Posterior vena cava (tissue), 2 donors: ENCODE results near the gene CHIC2. TPM values are rescaled to one million over a fixed set of nuclear protein-coding genes. Genes with fewer than 3 reads are reported as not detected.
"Not testable (repeated sequence)": the region's sequence is repeated elsewhere in the genome, so short reads cannot be mapped to it uniquely, and the experiment has no call there.

ENCODE experiments used
- DNase-seq: peaks from one replicate; pipeline ENCODE4 v3.0.0-alpha.2; 2020; ENCODE audit warnings: low spot score
- intact Hi-C, 2 donors: fragments of 100-400 bp; cut with DNase I; formaldehyde crosslinking; loops; one replicate each; pipeline versions ENCODE4 v1.14.1 to v1.14.2; 2022 to 2023
- total RNA-seq, 2 donors: library from RNA; stranded (reverse); fragmentation: NEBNext Ultra II Directional; extraction: Animal tissue kit (Norgen Biotek cat#: 25700); gene quantifications; one replicate each; pipeline ENCODE4 v1.2.1, GENCODE V29; 2021
- donor health status: DM: yes; HTN: yes; CAD: no.
- donor health status: DM: yes; HTN: yes; CAD: no.

Gene CHIC2
- total RNA-seq, 2 donors from 2014 or later: 21.9 to 26.8 TPM

GRCh38 chr4:54027311-54027710 is 37.1 kb downstream of the CHIC2 start:
- intact Hi-C loops: no loop called here
- no peak for DNase-seq

- no peak for DNase-seq
- intact Hi-C loops: no loop called here
These were observed 38.8 kb downstream of the CHIC2 start for GRCh38 chr4:54025582-54025981.

- intact Hi-C loops, DNase-seq: not testable (repeated sequence)
These were observed 41.4 kb downstream of the CHIC2 start for GRCh38 chr4:54023019-54023418.

- intact Hi-C loops: no loop called here
These were observed 46.4 kb downstream of the CHIC2 start for GRCh38 chr4:54017974-54018373.

GRCh38 chr4:54017308-54017707 is 47.1 kb downstream of the CHIC2 start:
- intact Hi-C loops: no loop called here
- no peak for DNase-seq

More at GRCh38 chr4:54017974-54018373, 46.4 kb downstream of the CHIC2 start:
- DNase-seq: no peak

- intact Hi-C loops: no loop called here
- DNase-seq: no peak
These were observed 47.9 kb downstream of the CHIC2 start for GRCh38 chr4:54016504-54016903.

GRCh38 chr4:54015423-54016030 is 48.9 kb downstream of the CHIC2 start:
- intact Hi-C loops: no loop called here
- no peak for DNase-seq

GRCh38 chr4:54014666-54015160 is 49.7 kb downstream of the CHIC2 start:
- intact Hi-C loops: no loop called here
- no peak for DNase-seq

GRCh38 chr4:54011201-54011600 is 53.2 kb downstream of the CHIC2 start:
- intact Hi-C loops: no loop called here
- no peak for DNase-seq

GRCh38 chr4:54006755-54007154 is 57.6 kb downstream of the CHIC2 start:
- DNase-seq: no peak
- intact Hi-C loops: no loop called here

- intact Hi-C loops: no loop called here
- DNase-seq: no peak
These were observed 58.9 kb downstream of the CHIC2 start for GRCh38 chr4:54005475-54005874.

- no peak for DNase-seq
- intact Hi-C loops: no loop called here
These were observed 59.9 kb downstream of the CHIC2 start for GRCh38 chr4:54004463-54004862.

GRCh38 chr4:54001668-54002365 is 62.6 kb downstream of the CHIC2 start:
- no peak for DNase-seq
- intact Hi-C loops: no loop called here

- DNase-seq: no peak
- intact Hi-C loops: no loop called here
These were observed 66.5 kb downstream of the CHIC2 start for GRCh38 chr4:53997898-53998297.

- intact Hi-C loops: no loop called here
These were observed 69.9 kb downstream of the CHIC2 start for GRCh38 chr4:53994382-53995102.

GRCh38 chr4:53992785-53993184 is 71.6 kb downstream of the CHIC2 start:
- no peak for DNase-seq
- intact Hi-C loops: no loop called here

More at GRCh38 chr4:53994382-53995102, 69.9 kb downstream of the CHIC2 start:
- no peak for DNase-seq

- intact Hi-C loops: no loop called here
- no peak for DNase-seq
These were observed 72.6 kb downstream of the CHIC2 start for GRCh38 chr4:53991821-53992220.

- no peak for DNase-seq
- intact Hi-C loops: no loop called here
These were observed 73.8 kb downstream of the CHIC2 start for GRCh38 chr4:53990641-53991040.

GRCh38 chr4:53987761-53988171 is 76.6 kb downstream of the CHIC2 start:
- DNase-seq: no peak
- intact Hi-C loops: no loop called here

- no peak for DNase-seq
- intact Hi-C loops: no loop called here
These were observed 78.3 kb downstream of the CHIC2 start for GRCh38 chr4:53986062-53986461.
